ENCODE measurements around the gene DLD. TPM values are rescaled to one million over a fixed set of nuclear protein-coding genes. Genes with fewer than 3 reads are reported as not detected.

Gene DLD
- total and polyA plus RNA-seq, 3 experiments from 2014 or later, result 53.4 to 121 (median 121) TPM

DNA sequence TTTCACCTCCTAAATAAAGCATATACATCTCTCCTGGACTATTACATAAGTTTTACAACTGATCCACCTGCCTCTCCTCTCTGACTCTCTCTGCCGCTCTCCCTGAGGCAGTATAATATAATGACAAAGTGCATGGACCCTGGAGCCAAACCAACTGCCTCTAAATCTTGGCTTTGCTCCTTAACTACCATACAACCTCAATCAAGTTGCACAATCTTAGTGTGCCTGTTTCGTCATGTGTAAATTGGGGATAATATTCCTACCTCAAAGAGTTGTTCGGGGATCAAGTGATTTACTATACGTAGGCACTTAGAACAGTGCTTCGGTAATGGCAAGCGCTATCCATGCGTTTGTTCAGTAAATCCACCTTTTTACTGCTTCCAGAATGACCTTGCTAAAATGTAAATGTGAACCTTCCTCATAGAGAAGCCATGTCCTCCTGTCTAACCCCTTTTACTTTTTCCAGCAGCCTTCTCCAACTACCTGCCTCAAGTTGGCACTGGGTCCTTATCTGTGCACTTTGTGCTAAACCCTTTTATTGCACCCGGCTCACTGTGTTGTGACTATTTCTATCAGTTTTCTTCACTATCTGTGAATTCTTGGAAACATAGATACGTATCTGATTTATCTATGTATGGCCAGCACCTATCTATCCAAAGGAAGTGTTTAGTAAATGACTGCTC, 30.6 kb upstream of the DLD start:
- no peaks in the 10 kb centered on the region for H3K9me3 ChIP-seq (ENCODE audit: low read length)
- ChIA-PET POLR2A (no interaction called here), CTCF (interaction anchor here (1.3 to 2.0 kb wide), 2 partner anchors 117 kb away, joined by 4 to 10 read pairs; partner anchors contain the start of gene CBLL1)
- H3K4me3 ChIP-seq (ENCODE audit: low read length), result no peak overlapping the region
- DNase-seq, result no peak
- H3K36me3 ChIP-seq (ENCODE audit: insufficient read depth, low read length), result no peaks in the 10 kb centered on the region
- peaks cover 0 to 5% (median 1%) of the 10 kb centered on the region in 3 donors for H3K36me3 Mint-ChIP-seq
- no peak overlapping the region for H3K4me3 Mint-ChIP-seq
- H3K27me3 ChIP-seq (ENCODE audit: insufficient read depth, low read length, poor library complexity, severe bottlenecking), result no peaks in the 10 kb centered on the region
- peak overlapping the region in 1 of 8 donors; percentile 9 for H3K27ac Mint-ChIP-seq
- peaks cover 52 to 77% (median 70%) of the 10 kb centered on the region in 3 donors for H3K4me1 Mint-ChIP-seq
- no peak overlapping the region for H3K27ac ChIP-seq (ENCODE audit: low read depth, low read length)
- no peaks in the 10 kb centered on the region for H3K9me3 Mint-ChIP-seq
- peaks cover 23% of the 10 kb centered on the region for H3K4me1 ChIP-seq (ENCODE audit: insufficient read depth, low read length)
- no peaks in the 10 kb centered on the region for H3K27me3 Mint-ChIP-seq

DNA sequence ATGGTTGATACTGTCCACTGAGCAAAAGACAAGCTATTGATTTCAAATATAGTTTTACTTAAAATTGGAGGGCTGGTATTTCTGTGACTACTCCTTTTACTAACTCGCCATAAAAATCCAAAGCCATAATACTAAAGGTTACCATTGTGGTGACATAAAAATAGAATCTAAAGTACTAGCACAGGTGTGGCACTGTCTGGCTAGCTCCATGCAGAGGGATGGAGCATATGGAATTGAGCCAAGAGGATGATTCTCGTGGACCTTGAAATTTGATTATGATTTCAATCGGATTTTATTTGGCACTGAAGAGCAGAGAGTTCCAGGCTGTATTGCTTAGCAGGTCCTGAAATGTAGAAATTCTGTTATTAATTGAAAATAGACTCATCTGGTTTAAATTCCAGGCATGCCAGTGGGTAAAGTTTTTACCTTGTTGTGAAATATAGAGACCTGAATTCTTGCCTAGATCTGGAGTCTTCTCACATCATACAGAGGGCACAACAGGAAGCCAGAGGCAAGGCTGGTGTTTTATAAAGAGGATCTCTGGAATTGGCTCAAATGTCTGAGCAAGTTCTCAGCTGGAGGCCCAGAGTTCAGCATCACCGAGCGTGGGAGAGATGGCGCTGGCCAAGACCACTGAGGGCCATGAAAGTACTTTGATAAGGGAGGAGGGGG, 29.9 kb upstream of the DLD start:
- Mint-ChIP-seq H3K27me3 (no peaks in the 10 kb centered on the region), H3K9me3 (no peaks in the 10 kb centered on the region), H3K36me3 (peaks cover 0 to 5% (median 1%) of the 10 kb centered on the region in 3 donors), H3K4me3 (no peak overlapping the region), H3K4me1 (peaks cover 54 to 75% (median 69%) of the 10 kb centered on the region in 3 donors), H3K27ac (peak overlapping the region in 3 of 8 donors; percentile 9 to 80 (median 43))
- no peak for DNase-seq
- Histone ChIP-seq H3K4me3 (ENCODE audit: low read length) (no peak overlapping the region), H3K27ac (ENCODE audit: low read depth, low read length) (no peak overlapping the region), H3K9me3 (ENCODE audit: low read length) (no peaks in the 10 kb centered on the region), H3K27me3 (ENCODE audit: insufficient read depth, low read length, poor library complexity, severe bottlenecking) (no peaks in the 10 kb centered on the region), H3K4me1 (ENCODE audit: insufficient read depth, low read length) (peaks cover 26% of the 10 kb centered on the region), H3K36me3 (ENCODE audit: insufficient read depth, low read length) (no peaks in the 10 kb centered on the region)
- ChIA-PET POLR2A (no interaction called here), CTCF (interaction anchor here (1.3 to 2.0 kb wide), 2 partner anchors 14 to 118 kb away, joined by 3 to 10 read pairs; partner anchors contain the start of gene CBLL1)

GRCh38 chr7:107865956-107866775, 24.8 kb upstream of the DLD start:
- Histone ChIP-seq H3K27me3 (ENCODE audit: insufficient read depth, low read length, poor library complexity, severe bottlenecking) (no peaks in the 10 kb centered on the region), H3K4me1 (ENCODE audit: insufficient read depth, low read length) (peaks cover 4% of the 10 kb centered on the region), H3K27ac (ENCODE audit: low read depth, low read length) (no peak overlapping the region), H3K36me3 (ENCODE audit: insufficient read depth, low read length) (no peaks in the 10 kb centered on the region), H3K4me3 (ENCODE audit: low read length) (no peak overlapping the region), H3K9me3 (ENCODE audit: low read length) (no peaks in the 10 kb centered on the region)
- no peaks in the 10 kb centered on the region for H3K27me3 Mint-ChIP-seq
- H3K9me3 Mint-ChIP-seq, result no peaks in the 10 kb centered on the region
- POLR2A ChIA-PET, result no interaction called here
- H3K27ac Mint-ChIP-seq, result peak overlapping the region in 6 of 8 donors; percentile 65 to 90 (median 76)
- peak overlapping the region in 5 of 7 donors; percentile 9 to 58 (median 27) for H3K4me3 Mint-ChIP-seq
- DNase-seq, result no peak
- peaks cover 0 to 5% (median 0%) of the 10 kb centered on the region in 3 donors for H3K36me3 Mint-ChIP-seq
- peaks cover 27 to 51% (median 40%) of the 10 kb centered on the region in 3 donors for H3K4me1 Mint-ChIP-seq
- CTCF ChIA-PET, result interaction anchor here (2.8 to 5.2 kb wide), 2 partner anchors 14 to 123 kb away, joined by 15 to 38 read pairs; partner anchors contain the start of gene CBLL1

DNA sequence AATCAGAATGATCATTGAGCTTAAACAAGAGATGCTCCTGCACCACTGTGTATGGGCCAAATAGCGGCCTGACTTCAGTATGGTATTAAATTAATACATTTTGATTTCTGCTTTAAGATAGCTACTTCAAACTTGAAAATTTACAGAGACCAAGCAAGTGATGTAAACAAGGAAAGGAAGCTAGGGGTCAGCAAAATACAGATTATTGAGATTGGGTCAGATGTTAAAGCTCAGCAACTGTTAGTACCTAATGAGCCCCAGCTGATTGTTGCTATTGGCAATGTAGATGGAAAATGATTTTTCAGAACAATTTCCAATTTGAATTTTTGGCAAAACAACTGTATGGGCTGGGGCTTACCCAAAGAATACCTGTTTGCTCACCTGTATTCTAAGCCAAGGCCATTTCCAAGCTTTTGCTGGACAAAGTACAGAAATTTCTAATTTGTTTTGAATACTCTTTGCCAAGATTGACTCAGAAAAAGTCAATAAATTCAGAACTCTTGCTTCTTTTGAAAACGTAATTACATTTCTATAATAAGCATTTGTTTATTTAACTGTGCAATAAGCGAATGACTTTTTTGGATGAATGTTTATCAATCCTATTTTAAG, 23.0 kb upstream of the DLD start:
- Histone ChIP-seq H3K4me3 (ENCODE audit: low read length) (no peak overlapping the region), H3K36me3 (ENCODE audit: insufficient read depth, low read length) (no peaks in the 10 kb centered on the region), H3K27ac (ENCODE audit: low read depth, low read length) (no peak overlapping the region), H3K4me1 (ENCODE audit: insufficient read depth, low read length) (peaks cover 4% of the 10 kb centered on the region), H3K27me3 (ENCODE audit: insufficient read depth, low read length, poor library complexity, severe bottlenecking) (no peaks in the 10 kb centered on the region), H3K9me3 (ENCODE audit: low read length) (no peaks in the 10 kb centered on the region)
- H3K4me3 Mint-ChIP-seq, result no peak overlapping the region
- peaks cover 0 to 5% (median 0%) of the 10 kb centered on the region in 3 donors for H3K36me3 Mint-ChIP-seq
- H3K27ac Mint-ChIP-seq, result no peak overlapping the region
- CTCF ChIA-PET, result interaction anchor here (1.2 to 5.2 kb wide), 3 partner anchors 12 to 125 kb away, joined by 3 to 38 read pairs (median 15); partner anchors contain the start of gene CBLL1
- H3K27me3 Mint-ChIP-seq, result peaks cover 0 to 3% of the 10 kb centered on the region in 2 donors
- peaks cover 25 to 56% (median 39%) of the 10 kb centered on the region in 3 donors for H3K4me1 Mint-ChIP-seq
- POLR2A ChIA-PET, result interaction anchor here (0.9 to 1.7 kb wide), 2 partner anchors 10 to 125 kb away, joined by 3 to 7 read pairs; no protein-coding TSS in a partner anchor
- DNase-seq, result no peak
- no peaks in the 10 kb centered on the region for H3K9me3 Mint-ChIP-seq

DNA sequence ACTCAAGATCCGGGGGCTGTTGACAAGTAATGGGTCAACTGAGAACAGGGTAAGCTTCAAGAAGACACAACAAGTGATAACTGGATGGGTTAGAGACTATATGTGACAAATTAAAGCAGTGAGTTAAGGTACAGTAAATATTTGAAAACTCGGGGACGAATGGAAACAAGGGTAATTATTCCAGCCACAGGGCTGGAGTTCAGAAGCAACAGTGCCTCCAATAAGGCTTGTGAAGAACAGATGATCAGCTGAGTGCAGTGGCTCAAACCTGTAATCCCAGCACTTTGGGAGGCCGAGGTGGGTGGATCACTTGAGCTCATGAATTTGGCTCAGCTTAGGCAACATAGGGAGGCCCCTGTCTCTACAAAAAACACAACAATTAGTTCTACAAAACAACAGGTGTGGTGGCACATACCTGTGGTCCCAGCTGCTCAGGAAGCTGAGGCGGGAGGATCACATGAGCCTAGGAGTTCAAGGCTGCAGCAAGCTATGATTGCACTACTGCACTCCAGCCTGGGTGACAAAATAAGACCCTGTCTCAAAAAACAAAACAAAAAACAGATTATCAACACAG, 20.5 kb upstream of the DLD start:
- Histone ChIP-seq H3K4me3 (ENCODE audit: low read length) (no peak overlapping the region), H3K27me3 (ENCODE audit: insufficient read depth, low read length, poor library complexity, severe bottlenecking) (no peaks in the 10 kb centered on the region), H3K36me3 (ENCODE audit: insufficient read depth, low read length) (no peaks in the 10 kb centered on the region), H3K27ac (ENCODE audit: low read depth, low read length) (no peak overlapping the region), H3K9me3 (ENCODE audit: low read length) (no peaks in the 10 kb centered on the region), H3K4me1 (ENCODE audit: insufficient read depth, low read length) (peaks cover 4% of the 10 kb centered on the region)
- no peak for DNase-seq
- Mint-ChIP-seq H3K27me3 (peaks cover 0 to 3% of the 10 kb centered on the region in 2 donors), H3K36me3 (no peaks in the 10 kb centered on the region), H3K4me1 (peaks cover 24 to 61% (median 38%) of the 10 kb centered on the region in 3 donors), H3K27ac (peak overlapping the region in 6 of 8 donors; percentile 20 to 82 (median 61)), H3K4me3 (peak overlapping the region in 2 of 7 donors; percentile 3 to 16), H3K9me3 (no peaks in the 10 kb centered on the region)
- ChIA-PET CTCF (interaction anchor here (0.8 to 13.8 kb wide), 3 partner anchors 9 to 143 kb away, joined by 3 to 227 read pairs (median 4); partner anchors contain the start of gene CBLL1), POLR2A (interaction anchor here (0.9 kb wide), 1 partner anchor 13 kb away, joined by 3 read pairs; no protein-coding TSS in a partner anchor)

- H3K9me3 ChIP-seq (ENCODE audit: low read length), result no peaks in the 10 kb centered on the region
- CTCF ChIA-PET, result interaction anchor here (1.0 to 13.8 kb wide), 7 partner anchors 29 to 411 kb away, joined by 3 to 227 read pairs (median 5); partner anchors contain the start of gene CBLL1
- H3K9me3 Mint-ChIP-seq, result no peaks in the 10 kb centered on the region
- H3K27me3 ChIP-seq (ENCODE audit: insufficient read depth, low read length, poor library complexity, severe bottlenecking), result no peaks in the 10 kb centered on the region
- H3K4me1 Mint-ChIP-seq, result peaks cover 19 to 46% (median 29%) of the 10 kb centered on the region in 3 donors
- no peak overlapping the region for H3K4me3 ChIP-seq (ENCODE audit: low read length)
- H3K27ac ChIP-seq (ENCODE audit: low read depth, low read length), result no peak overlapping the region
- no peak for DNase-seq
- peaks cover 4% of the 10 kb centered on the region for H3K4me1 ChIP-seq (ENCODE audit: insufficient read depth, low read length)
- no peaks in the 10 kb centered on the region for H3K36me3 ChIP-seq (ENCODE audit: insufficient read depth, low read length)
- peak overlapping the region in 4 of 8 donors; percentile 5 to 62 (median 44) for H3K27ac Mint-ChIP-seq
- H3K4me3 Mint-ChIP-seq, result no peak overlapping the region
- POLR2A ChIA-PET, result interaction anchor here (2.6 kb wide), 1 partner anchor 131 kb away, joined by 23 read pairs; the partner anchor contains the start of gene CBLL1
- H3K36me3 Mint-ChIP-seq, result no peaks in the 10 kb centered on the region
- peaks cover 3 to 4% of the 10 kb centered on the region in 2 donors for H3K27me3 Mint-ChIP-seq
Measured at GRCh38 chr7:107874111-107874510, 16.9 kb upstream of the DLD start.
